UCSD-AML1 (cell line): ENCODE results near the gene PRR35.

ENCODE experiments used
- DNase-seq: peaks from one replicate; lab custom pipeline; 2025; ENCODE audit not compliant: unreplicated experiment; lab: John Stamatoyannopoulos, UW

Gene PRR35

DNA sequence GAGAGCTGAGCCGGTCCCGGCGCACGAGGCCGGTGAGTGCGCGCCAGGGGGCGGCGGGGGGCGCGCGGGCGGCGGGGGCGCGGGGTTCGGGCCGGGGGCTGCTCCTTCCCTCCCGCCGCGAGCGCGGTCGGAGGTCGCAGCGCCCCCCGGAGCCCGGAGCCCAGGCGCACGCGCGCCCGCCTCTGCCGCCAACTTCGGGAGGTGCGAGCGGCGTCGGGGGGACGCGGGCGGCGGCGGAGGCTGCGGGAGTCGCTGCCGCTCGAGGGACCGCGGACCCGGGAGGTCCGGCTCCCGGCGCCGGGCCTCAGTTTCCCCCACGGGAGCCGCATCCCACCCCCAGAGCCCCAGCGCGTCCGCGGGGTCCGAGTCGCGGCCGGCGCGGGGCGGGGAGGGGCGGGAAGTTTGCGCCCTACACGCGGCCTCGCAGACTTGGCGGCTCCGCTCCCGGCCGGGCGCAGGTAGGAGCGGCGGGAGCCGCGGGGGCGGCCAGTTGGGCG, at the start of gene PRR35:
TSS of gene PRR35 (plus strand) at position 191 of the 497 bp plus-strand sequence. CDS start 2,901 bp downstream, outside the sequence.
- no peak for DNase-seq

DNA sequence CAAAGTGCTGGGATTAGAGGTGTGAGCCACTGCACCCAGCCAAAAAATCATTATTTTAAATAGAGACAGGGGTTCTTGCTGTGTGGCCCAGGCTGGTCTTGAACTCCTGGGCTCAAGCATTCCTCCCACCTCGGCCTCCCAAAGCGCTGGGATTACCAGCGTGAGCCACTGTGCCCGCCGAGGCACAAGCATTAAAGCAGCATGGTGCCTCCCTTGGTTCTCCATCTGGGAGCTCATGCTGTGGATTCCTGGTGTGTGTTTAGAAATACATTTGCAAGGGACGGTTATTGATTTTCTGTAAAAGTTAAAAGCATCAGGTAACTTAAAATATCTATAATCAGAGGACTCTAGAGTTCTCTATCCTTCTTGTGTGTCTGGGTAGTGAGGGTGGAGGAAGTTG, 47.4 kb upstream of the PRR35 start:
- DNase-seq = no peak

DNA sequence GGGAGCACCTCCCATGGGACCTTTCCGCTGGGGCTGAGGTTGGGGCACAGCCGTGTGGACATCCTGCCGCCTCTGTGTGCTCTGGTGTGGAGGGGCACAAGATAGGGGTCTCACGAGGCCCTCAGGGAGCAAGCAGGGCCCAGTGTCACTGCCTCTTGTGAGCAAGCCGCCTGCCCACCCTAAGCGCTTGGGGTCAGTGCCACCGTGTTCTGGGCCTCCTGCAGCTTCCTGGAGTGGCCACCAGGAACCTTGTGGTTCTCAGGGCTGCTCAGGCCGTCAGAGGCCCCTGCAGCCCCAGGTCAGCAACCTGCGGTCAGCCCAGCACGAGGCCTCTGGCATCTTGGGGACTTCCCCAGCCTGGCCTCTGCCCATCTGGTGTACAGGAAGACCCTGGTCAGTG, 46.2 kb upstream of the PRR35 start:
- no peak for DNase-seq

DNA sequence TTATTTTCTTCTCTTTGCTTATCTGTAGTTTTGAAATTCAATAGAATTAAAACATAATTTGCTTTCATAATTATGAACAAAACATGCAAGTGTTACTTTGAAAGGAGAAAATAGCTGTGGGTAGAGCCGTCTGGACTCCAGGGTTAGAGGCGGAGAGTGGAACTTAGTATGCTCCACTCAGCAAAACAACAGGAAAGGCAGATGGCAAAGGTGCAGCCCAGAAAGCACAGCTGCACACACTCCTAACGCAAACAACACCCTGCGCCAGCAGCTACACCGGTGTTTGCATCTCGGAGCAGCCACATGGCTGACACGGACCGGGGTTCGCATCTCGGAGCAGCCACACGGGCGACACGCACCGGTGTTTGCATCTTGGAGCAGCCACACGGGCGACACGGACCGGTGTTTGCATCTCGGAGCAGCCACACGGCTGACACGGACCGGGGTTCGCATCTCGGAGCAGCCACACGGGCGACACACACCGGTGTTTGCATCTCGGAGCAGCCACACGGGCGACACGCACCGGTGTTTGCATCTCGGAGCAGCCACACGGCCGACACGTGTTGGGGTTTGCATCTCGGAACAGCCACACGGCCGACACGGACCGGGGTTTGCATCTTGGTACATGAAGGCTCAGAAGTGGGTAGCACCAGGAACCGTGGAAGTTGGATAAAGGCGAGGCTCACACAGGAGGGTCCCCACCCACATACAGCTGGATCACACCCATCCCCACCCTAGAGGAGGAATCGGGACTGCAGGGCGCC, 44.8 kb upstream of the PRR35 start:
- no peak for DNase-seq

DNA sequence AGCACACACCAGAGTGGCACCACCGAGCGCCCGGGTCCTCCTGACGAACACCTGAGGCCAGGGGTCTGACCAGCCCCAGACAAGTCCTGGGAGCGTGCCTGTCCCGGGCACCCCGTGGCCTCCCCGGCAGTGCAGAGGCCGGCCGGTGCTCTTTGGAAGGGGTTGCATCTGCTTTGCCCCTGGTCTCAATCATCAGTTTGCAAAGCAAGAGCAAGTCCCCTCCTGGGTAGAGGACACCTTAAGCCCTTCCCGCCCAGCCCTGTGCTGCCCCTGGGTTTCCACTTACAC, 44.3 kb upstream of the PRR35 start:
- DNase-seq = no peak

DNA sequence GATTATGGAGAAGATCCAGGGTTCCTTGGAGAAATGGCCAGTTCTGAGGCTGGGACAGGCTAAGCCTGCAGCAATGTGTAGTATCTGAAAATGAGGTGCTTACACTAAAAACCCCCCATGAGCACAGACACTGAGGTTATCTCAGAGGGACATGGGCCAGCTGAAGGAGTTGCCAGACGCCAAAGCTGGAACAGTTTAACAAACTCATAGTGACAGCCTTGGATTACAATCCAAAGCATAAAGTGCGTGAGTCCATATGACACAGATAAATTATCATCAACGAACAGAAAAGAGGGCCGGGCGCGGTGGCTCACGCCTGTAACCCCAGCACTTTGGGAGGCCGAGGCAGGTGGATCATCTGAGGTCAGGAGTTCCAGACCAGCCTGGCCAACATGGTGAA, 43.9 kb upstream of the PRR35 start:
- no peak for DNase-seq

DNA sequence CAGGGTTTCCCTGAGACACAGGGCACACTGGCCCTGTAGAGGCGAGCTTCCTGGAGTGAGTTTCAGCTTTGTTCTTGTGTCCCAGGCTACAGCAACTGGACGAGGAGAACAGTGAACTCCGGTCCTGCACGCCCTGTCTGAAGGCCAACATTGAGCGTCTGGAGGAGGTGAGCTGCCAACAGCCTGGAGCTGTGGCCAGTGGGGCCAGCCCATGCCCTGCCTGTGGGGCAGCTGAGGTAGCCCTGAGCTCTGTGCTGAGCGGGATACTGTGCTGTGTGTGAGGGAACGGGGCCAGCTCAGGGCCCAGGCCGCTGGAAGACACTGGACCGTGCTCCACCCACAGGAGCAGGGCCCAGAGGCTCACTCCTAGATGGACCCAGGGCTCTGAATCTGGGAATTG, 41.3 kb upstream of the PRR35 start:
- DNase-seq = no peak

DNA sequence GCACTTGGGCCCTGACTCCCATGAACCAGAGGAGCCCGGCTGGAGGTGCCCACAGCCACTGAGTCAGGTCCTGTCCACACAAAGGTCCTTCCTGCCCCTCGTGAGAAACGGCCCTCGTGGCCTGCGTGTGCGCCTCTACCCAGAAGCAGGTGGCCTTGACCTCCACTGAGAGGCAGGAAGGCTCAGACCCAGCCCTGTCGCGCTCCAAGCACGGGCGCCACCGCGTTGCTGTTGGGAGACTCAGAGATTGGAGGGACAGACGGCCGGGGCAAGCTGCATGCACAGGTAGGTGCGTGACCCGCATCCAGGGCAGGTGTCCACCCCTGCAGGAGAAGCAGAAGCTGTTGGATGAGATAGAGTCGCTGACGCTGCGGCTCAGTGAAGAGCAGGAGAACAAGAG, 40.8 kb upstream of the PRR35 start:
- DNase-seq = no peak

DNA sequence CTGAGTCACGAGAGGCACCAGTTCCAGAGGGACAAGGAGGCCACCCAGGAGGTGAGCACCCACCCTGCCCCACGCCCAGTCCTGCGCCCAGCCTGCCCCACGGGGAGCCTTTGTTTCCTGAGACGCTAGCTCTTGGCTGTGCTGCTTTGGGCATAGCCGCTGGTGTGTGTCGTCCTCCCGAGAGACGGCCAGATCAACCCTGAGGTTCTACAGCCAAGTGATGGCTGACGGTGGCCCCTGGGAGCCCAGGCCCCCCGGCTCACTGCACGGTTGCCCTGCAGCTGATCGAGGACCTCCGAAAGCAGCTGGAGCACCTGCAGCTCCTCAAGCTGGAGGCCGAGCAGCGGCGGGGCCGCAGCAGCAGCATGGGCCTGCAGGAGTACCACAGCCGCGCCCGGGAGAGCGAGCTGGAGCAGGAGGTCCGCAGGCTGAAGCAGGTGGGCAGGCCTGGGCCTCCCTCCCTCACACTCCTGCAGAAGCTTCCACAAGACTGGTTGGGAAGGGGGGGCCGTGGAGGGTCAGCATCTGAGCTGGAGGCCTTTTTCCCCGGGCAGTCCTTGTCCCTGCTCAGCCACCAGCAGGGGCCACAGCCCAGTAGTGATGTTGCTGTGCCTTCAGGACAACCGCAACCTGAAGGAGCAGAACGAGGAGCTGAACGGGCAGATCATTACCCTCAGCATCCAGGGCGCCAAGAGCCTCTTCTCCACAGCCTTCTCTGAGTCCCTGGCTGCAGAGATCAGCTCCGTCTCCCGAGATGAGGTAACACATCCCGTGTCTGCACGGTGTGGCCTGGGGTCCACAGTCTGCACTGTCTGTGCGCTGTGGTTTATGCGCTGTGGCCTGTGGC, 40.1 kb upstream of the PRR35 start:
- DNase-seq = no peak

DNA sequence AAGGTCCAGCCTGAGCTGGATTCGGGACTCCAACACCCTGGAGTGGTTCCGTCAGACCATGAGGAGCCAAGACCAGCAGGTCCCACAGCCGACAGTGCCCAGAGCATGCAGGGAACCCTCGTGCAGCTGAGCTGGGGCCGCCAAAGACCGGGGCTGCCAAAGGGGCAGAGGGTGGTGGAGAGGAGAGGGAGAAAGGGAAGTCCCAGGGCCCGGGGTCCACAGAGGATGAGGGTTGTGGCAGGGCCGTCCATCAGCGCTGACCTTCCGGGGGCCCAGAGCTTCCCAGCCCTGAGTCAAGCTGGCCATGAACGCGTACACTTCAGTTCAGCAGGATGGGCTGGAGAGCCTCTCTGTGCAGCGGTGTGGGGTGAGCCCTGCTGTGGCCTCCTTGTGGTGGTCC, 39.3 kb upstream of the PRR35 start:
- no peak for DNase-seq

DNA sequence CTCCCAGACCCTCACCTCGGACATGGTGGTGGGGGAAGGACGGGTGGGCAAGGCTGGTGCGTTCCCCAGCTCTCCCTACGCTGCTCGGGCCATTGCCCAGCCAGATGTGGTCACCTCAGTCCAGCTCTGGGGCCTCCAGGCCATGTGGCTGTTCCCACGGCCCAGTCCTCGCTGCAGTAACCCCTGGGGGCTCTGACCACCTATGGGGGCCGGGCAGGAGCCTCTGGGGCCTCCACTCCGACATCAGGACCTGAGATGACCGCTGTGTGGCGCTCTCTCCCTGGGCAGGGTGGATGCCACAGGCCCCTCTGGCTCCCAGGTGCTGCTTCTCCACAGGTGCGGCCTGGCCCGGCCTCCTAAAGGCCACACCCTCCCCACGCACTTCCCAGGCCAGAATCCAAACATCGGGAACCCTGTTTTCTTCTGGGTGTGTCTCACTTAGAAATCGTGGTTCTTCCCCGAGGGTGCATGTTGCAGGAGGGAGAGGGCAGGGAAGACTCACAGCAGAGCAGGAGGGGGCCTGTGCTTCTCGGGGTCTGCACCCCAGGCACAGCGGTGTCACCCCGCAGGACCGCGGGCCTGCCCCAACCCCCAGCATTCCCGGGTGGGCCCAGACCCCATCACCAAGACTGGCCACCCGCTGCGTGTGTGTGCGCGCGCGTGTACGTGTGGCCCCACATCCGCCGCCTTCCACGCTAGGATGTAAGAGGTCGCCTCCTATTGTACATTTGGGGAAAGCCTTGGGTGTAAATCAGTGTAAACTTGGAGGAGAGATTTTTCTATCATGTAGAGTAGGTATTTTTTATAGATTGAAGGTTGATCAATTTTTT, 38.6 kb upstream of the PRR35 start:
- DNase-seq = no peak

DNA sequence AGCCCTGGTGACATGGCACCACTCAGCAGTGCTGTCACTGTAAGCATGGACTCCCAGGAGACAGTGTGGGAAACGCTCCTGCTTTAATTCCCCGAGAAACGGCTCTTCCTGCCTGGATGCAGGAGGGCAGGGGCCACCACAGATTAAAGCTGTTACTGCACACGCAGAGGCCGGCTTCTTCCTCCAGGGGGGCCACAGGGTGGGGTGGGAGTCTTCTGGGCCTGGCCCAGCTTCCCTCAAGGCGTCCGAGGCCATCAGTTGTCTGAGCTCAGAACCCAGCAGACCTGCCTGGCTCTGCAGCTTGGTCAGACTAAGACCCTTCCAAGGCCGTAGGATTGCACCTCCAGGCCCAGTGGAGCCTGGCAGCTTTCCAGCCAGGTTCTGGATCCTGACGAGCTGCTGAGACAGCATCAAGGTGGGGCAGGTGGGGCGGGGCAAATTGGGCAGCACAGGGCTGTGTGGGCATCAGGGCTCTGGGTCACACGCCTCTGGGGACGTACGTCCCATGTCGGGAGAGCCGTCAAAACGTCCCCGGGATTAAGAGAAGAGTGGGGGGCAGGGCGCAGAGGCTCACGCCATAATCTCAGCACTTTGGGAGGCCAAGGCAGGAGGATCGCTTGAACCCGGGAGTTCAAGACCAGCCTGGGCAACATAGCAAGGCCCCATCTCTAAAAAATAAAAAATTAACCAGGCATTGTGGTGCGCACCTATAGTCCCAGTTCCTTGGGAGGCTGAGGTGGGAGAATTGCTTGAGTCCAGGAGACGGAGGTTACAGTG, 37.7 kb upstream of the PRR35 start:
- DNase-seq = no peak

DNA sequence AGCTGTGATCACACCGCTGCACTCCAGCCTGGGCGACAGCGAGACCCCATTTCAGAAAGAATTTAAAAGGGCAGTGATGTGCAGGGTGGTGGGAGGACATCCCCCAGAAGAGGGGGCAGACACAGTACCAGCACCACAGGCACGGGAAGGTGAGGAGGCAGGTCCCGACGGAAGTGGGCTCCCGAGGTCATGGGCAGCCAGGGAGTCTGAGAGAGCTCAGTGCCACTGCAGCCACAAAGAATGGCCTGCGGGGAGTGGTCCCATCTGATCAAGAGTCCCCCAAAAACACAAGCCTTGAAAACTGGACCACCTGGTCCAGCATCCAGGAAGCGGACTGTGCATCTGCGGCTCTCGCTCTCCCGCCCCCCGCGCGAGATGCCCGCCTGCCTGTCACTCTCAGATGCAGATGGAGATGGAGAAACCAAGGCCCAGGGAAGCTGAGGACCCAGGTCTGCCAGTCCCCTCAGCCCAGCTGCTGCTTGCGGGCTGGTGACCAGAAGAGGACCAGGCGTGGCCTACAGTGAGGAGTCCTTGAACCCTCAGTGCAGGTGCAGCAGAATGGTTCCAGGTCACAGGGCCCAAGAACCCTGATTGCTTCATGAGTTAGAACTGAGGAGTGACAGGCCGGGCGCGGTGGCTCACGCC, 37.0 kb upstream of the PRR35 start:
- DNase-seq = no peak

DNA sequence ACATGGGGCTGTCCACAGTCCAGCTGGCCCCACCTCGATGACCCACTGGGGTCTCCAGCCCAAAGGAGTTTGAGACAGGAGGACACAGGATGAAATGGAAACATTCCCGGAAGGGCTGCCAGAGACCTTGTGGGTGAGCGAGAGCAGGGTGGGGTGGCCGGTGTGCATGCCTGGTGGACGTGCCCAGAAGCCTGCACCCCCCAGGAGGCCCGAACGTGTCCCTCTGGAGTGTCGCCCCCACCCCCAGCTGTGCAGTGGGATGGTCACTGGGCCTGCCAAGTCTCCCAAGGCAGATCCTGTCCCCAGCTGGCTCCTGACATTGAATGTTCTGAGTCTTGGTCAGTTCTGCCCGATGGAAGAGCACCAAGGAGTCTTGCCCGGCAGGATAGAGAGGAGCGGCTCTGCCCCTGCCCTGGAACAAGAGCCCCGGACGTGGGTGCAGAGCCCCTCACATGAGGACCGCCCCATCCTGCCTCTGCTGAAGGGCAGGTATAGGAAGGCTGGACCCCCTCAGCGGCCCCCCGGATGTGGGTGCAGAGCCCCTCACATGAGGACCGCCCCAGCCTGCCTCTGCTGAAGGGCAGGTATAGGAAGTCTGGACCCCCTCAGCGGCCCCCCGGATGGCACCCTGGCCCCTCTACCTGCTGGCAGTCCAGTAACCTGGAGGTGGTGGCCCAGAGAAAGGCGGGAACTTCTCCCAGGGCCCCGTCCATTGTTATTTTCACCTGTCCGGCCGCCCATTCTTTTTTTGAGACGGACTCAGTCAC, 35.7 kb upstream of the PRR35 start:
- DNase-seq = no peak

DNA sequence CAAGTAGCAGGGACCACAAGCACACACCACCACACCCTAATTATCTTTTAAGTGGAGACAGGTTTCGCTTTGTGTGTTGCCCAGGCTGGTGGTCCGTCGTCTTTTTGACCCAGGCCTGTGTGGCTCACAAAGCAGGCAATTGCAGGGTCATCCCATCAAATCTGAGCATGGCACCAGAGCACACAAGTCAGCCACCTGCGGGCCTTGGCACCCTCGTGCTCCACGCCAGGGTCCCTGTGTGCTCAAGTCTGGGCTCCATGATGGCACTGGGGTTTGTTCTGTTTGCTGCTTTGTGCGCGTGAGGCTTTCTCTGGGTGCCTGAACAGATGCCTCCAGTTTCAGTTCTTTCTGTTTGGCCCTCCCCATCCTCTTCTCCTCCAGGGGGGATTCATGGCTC, 35.1 kb upstream of the PRR35 start:
- no peak for DNase-seq

DNA sequence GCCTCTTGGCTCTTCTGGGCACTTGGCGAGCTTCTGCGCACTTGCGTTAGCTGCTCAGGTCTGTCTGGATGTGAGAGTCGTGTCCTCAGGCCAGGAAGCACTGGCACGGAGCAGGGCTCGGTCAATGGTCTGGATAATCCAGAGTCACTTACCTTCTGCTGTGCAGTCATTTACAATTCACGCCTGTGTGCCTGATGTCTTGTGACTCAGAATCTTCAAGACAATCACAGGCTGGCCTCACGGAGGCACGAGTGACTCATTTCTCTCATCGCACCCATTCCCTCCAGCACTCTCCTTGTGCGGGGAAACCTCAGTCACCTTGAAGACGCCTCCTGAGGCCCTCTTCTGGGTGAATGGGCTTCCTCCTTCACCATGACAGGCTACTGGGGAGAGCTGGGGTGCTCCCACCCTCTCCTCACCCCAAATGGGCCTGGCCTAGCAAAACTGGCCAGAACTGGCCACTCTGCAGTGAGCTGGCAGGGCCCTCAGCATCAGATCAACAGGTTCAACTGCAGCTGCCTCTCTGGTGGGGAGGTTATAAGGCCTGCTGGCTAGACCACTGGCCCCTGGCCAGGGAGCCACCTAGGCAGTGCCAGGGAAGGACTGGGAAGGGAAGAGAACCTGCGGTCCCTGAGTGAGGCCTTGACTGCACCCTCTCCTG, 34.5 kb upstream of the PRR35 start:
- no peak for DNase-seq

DNA sequence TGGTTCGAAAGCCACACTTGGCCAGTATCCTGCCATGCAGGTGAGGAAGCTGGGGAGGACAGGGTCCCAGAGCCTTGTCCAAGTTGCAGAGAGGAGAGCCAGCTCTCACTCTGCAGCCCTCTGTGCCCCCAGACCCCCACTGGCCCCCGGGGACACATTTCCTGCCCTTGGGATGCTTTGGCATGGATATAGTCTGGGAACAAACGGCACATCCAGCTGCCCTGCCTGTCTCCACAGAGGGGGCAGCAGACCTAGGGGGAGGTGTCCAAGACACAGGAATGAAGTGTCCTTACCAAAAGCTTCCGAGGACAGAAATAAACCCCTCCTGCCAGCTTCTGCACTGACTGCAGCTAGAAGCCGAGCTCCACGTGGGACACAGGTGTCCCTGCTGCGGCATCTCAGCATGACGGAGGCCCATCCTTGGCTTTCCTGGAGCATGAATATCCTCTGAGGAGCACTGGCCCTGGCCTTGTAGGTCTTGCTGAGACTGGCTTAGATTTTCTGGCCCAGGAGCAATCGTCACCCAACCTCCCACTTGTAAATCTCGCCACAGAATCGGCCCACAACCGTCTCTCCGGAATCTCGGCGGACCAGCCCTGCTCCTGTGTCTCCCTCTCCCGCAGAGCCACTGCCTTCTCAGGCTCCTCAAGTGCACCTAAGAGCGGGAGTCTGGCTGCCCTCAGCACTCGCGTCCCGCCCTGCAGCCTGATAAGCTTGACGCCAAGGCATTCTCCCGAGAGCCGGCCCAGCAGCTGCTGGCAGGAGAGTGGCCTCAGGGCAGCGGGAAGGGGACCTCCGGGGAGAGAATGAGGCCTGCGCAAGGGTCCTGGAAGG, 33.8 kb upstream of the PRR35 start:
- no peak for DNase-seq
